HCT116 (cell line): ENCODE data around the gene DDX1. TPM values are rescaled to one million over a fixed set of nuclear protein-coding genes. Genes with fewer than 3 reads are reported as not detected.

ENCODE experiments used
- ATAC-seq: fragments of 200-7000 bp; cut with Tn5 transposase; 2 replicates; pipeline ENCODE4 v1.9.1; 2020; ENCODE audit warnings: mild to moderate bottlenecking, moderate library complexity
- BruUV-seq: library from RNA; stranded (reverse); fragments of 400-500 nt; replicated peaks from 2 replicates; lab custom pipeline; 2021; lab: Mats Ljungman, UMichigan
- CTCF ChIA-PET: fragments of 300-600 bp; sonication (Branson Sonifier 250); formaldehyde crosslinking; loops from one replicate; lab custom pipeline; 2021; ENCODE audit warnings: antibody characterized with exemption; lab: Charles Lee
- POLR2A ChIA-PET: fragments of 300-600, 350-600 bp; sonication (Branson Sonifier 250); formaldehyde crosslinking; loops from one replicate; lab custom pipeline; 2021; ENCODE audit warnings: antibody characterized with exemption; lab: Charles Lee
- RAD21 ChIA-PET, 2 experiments: fragments of 300-600 bp; sonication (Branson Sonifier 250); formaldehyde crosslinking; loops; one replicate each; lab custom pipeline; 2023; ENCODE audit warnings: low total read pairs in 2 of 2; ENCODE audit not compliant: uncharacterized antibody in 2 of 2, unreplicated experiment in 2 of 2, low non-redundant PET in 1 of 2; lab: Charles Lee
- DNase-seq: peaks from one replicate; pipeline ENCODE4 v3.0.0-alpha.2; 2010; ENCODE audit warnings: low read depth, low spot score
- H2AFZ ChIP-seq: fragments of 200-600 bp; shearing (Covaris generic), sonication (generic); 2 replicates; pipeline ENCODE4 v1.6.1; 2017; ENCODE audit warnings: low read depth, mixed run types, mixed read lengths, antibody characterized with exemption, low read length; ENCODE audit not compliant: poor library complexity, severe bottlenecking
- H3K27ac ChIP-seq: 2 replicates; pipeline ENCODE4 v1.5.1; 2012; ENCODE audit warnings: low read depth, low read length
- H3K27me3 ChIP-seq: fragments of 200-600 bp; sonication (generic); 2 replicates; pipeline ENCODE4 v1.6.1; 2016; ENCODE audit warnings: mixed run types, low read length, mixed read lengths; ENCODE audit not compliant: insufficient read depth
- H3K36me3 ChIP-seq, 2 experiments: fragments of 200-500 bp in 1 of 2; fragments of 200-600 bp in 1 of 2; sonication (Bioruptor generic) in 1 of 2; sonication (generic) in 1 of 2; 2 replicates each; pipeline versions ENCODE4 v1.5.1 to v1.6.1; 2014 to 2016; ENCODE audit warnings: low read length in 2 of 2, inconsistent platforms in 1 of 2, mixed read lengths in 1 of 2, mixed run types in 1 of 2; ENCODE audit not compliant: insufficient read depth in 2 of 2, control insufficient read depth in 1 of 2
- H3K4me1 ChIP-seq, 2 experiments: fragments of 200-600 bp in 1 of 2; sonication (generic) in 1 of 2; 2 replicates each; pipeline versions ENCODE4 v1.5.1 to v1.6.1; 2012 to 2017; ENCODE audit warnings: low read length in 2 of 2, inconsistent platforms in 1 of 2, mild to moderate bottlenecking in 1 of 2, mixed read lengths in 1 of 2, mixed run types in 1 of 2, moderate library complexity in 1 of 2; ENCODE audit not compliant: insufficient read depth in 2 of 2, control insufficient read depth in 1 of 2
- H3K4me2 ChIP-seq: fragments of 200-600 bp; sonication (generic); 2 replicates; pipeline ENCODE4 v1.6.1; 2017; ENCODE audit warnings: mixed run types, low read length, mixed read lengths
- H3K4me3 ChIP-seq, 2 experiments: fragments of 200-600 bp in 1 of 2; sonication (generic) in 1 of 2; replicated peaks in 1 of 2; 2 replicates each; pipeline ENCODE4 v1.5.1; 2011 to 2016; ENCODE audit warnings: low read length in 2 of 2, control low read depth in 1 of 2, low read depth in 1 of 2, mild to moderate bottlenecking in 1 of 2, mixed read lengths in 1 of 2, mixed run types in 1 of 2
- H3K79me2 ChIP-seq: fragments of 200-600 bp; sonication (generic); 2 replicates; pipeline ENCODE4 v1.6.1; 2017; ENCODE audit warnings: mild to moderate bottlenecking, mixed run types, low read length, moderate library complexity, mixed read lengths; ENCODE audit not compliant: insufficient read depth
- H3K9ac ChIP-seq: fragments of 200-600 bp; sonication (generic); 2 replicates; pipeline ENCODE4 v1.6.1; 2016; ENCODE audit warnings: low read length, mixed read lengths
- H3K9me2 ChIP-seq: fragments of 200-600 bp; sonication (generic), shearing (Covaris generic); 2 replicates; pipeline ENCODE4 v1.6.1; 2017; ENCODE audit warnings: mixed run types, mild to moderate bottlenecking, moderate library complexity; ENCODE audit not compliant: insufficient read depth
- H3K9me3 ChIP-seq, 2 experiments: fragments of 200-500 bp in 1 of 2; fragments of 200-600 bp in 1 of 2; sonication (Bioruptor generic) in 1 of 2; sonication (generic) in 1 of 2; 2 replicates each; pipeline ENCODE4 v1.6.1; 2014 to 2017; ENCODE audit warnings: low read length in 2 of 2, mixed read lengths in 2 of 2, inconsistent platforms in 1 of 2, low read depth in 1 of 2, mild to moderate bottlenecking in 1 of 2, mixed run types in 1 of 2, moderate library complexity in 1 of 2; ENCODE audit not compliant: control insufficient read depth in 1 of 2, insufficient read depth in 1 of 2
- H4K20me1 ChIP-seq: fragments of 200-600 bp; sonication (generic), shearing (Covaris generic); 2 replicates; pipeline ENCODE4 v1.6.1; 2017; ENCODE audit warnings: mixed run types, mild to moderate bottlenecking, moderate library complexity; ENCODE audit not compliant: insufficient read depth
- POLR2AphosphoS5 ChIP-seq: IDR thresholded peaks from 2 replicates; pipeline ENCODE4 v1.6.1; 2011; ENCODE audit warnings: mild to moderate bottlenecking, low read depth, low read length, moderate library complexity
- SIN3A ChIP-seq: IDR thresholded peaks from 2 replicates; pipeline ENCODE4 v1.6.1; 2012; ENCODE audit warnings: low read depth
- YY1 ChIP-seq: IDR thresholded peaks from 2 replicates; pipeline ENCODE4 v1.6.1; 2011; ENCODE audit warnings: low read length, low read depth, moderate library complexity, mild to moderate bottlenecking; ENCODE audit not compliant: insufficient replicate concordance; ENCODE audit errors: extremely low read depth
- intact Hi-C: fragments of 100-400 bp; cut with micrococcal nuclease; formaldehyde crosslinking; loops from 2 replicates; pipeline ENCODE4 v1.10.0; 2022
- total RNA-seq: library from RNA; stranded (reverse); gene quantifications from one replicate; pipeline ENCODE4 v1.2.1, GENCODE V29; 2021; ENCODE audit not compliant: unreplicated experiment
- TF ChIP-seq, protein P1 (sequence below): IDR thresholded peaks from 2 replicates; pipeline ENCODE4 v1.6.1; 2011; ENCODE audit warnings: mild to moderate bottlenecking, low read length, moderate library complexity; ENCODE audit not compliant: insufficient replicate concordance; ENCODE audit errors: extremely low read depth
- TF ChIP-seq, protein P2 (sequence below), 3 experiments: fragments of 200-600 bp in 1 of 3; sonication (generic) in 1 of 3; IDR thresholded peaks in 2 of 3; conservative IDR thresholded peaks in 1 of 3; 2 replicates each; pipeline ENCODE4 v1.5.1; 2012 to 2017; ENCODE audit warnings: low read depth in 2 of 3, low read length in 2 of 3, antibody characterized with exemption in 1 of 3, borderline replicate concordance in 1 of 3, control low read depth in 1 of 3, mild to moderate bottlenecking in 1 of 3, mixed read lengths in 1 of 3, mixed run types in 1 of 3, moderate library complexity in 1 of 3; ENCODE audit not compliant: insufficient read depth in 1 of 3

DDX1 gene
- total RNA-seq, 1 experiment from 2014 or later: 117 TPM

DNA sequence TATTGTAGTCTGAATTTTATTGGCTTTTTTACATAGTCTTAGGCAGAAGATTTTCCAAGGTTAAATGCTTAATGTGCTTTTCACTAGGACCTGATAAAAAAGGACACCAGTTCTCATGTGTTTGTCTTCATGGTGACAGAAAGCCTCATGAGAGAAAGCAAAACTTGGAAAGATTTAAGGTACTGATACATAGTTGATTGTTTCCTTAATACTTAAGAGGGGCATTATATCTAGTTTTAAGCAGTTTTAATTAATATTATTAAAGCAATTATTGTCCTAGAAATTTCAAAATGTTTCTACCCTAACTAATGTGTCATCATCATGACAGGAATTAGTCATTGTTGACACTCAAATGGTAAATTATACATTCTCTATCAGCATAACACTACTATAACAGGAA, 35.3 kb downstream of the DDX1 start:
- RAD21 ChIA-PET: no interaction called here
- H3K9ac ChIP-seq: no peak overlapping the region
- BruUV-seq: no TSS peak
- no peaks in the 10 kb centered on the region for H3K9me3 ChIP-seq
- H4K20me1 ChIP-seq: no peaks in the 10 kb centered on the region
- POLR2A ChIA-PET: no interaction called here
- no peak overlapping the region for H2AFZ ChIP-seq
- H3K4me3 ChIP-seq: no peak overlapping the region
- no peak for TF ChIP-seq POLR2AphosphoS5
- no peak for TF ChIP-seq YY1
- TF ChIP-seq SIN3A: no peak
- TF ChIP-seq, protein P1, sequence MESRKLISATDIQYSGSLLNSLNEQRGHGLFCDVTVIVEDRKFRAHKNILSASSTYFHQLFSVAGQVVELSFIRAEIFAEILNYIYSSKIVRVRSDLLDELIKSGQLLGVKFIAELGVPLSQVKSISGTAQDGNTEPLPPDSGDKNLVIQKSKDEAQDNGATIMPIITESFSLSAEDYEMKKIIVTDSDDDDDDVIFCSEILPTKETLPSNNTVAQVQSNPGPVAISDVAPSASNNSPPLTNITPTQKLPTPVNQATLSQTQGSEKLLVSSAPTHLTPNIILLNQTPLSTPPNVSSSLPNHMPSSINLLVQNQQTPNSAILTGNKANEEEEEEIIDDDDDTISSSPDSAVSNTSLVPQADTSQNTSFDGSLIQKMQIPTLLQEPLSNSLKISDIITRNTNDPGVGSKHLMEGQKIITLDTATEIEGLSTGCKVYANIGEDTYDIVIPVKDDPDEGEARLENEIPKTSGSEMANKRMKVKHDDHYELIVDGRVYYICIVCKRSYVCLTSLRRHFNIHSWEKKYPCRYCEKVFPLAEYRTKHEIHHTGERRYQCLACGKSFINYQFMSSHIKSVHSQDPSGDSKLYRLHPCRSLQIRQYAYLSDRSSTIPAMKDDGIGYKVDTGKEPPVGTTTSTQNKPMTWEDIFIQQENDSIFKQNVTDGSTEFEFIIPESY: no peak
- TF ChIP-seq, protein P2, sequence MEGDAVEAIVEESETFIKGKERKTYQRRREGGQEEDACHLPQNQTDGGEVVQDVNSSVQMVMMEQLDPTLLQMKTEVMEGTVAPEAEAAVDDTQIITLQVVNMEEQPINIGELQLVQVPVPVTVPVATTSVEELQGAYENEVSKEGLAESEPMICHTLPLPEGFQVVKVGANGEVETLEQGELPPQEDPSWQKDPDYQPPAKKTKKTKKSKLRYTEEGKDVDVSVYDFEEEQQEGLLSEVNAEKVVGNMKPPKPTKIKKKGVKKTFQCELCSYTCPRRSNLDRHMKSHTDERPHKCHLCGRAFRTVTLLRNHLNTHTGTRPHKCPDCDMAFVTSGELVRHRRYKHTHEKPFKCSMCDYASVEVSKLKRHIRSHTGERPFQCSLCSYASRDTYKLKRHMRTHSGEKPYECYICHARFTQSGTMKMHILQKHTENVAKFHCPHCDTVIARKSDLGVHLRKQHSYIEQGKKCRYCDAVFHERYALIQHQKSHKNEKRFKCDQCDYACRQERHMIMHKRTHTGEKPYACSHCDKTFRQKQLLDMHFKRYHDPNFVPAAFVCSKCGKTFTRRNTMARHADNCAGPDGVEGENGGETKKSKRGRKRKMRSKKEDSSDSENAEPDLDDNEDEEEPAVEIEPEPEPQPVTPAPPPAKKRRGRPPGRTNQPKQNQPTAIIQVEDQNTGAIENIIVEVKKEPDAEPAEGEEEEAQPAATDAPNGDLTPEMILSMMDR (IDR thresholded peaks at IDR 0.05 in 2 of 3, conservative IDR thresholded peaks at IDR 0.05 in 1 of 3; ENCODE audit: borderline replicate concordance in 1 of 3, insufficient read depth in 1 of 3, low read depth in 2 of 3, low read length in 2 of 3): no peak
- no peak overlapping the region for H3K4me2 ChIP-seq
- intact Hi-C loops: no loop called here
- ATAC-seq (no peak), DNase-seq (no peak)
- no peak overlapping the region for H3K27ac ChIP-seq
- no peaks in the 10 kb centered on the region for H3K4me1 ChIP-seq
- no peaks in the 10 kb centered on the region for H3K9me2 ChIP-seq
- peaks cover 57 to 59% of the 10 kb centered on the region in 2 experiments for H3K36me3 ChIP-seq
- no peaks in the 10 kb centered on the region; the same call in 1 of the 2 replicates for H3K79me2 ChIP-seq
- CTCF ChIA-PET: no interaction called here
- no peaks in the 10 kb centered on the region for H3K27me3 ChIP-seq
